GM19455 (cell line): ENCODE data around the gene ATP6V0A1.
"Not testable (repeated sequence)": the region's sequence is repeated elsewhere in the genome, so short reads cannot be mapped to it uniquely, and the experiment has no call there.

Experiments used
- ATAC-seq: cut with Tn5 transposase; IDR thresholded peaks from one replicate; pipeline ENCODE4 v1.9.1; 2021; ENCODE audit not compliant: unreplicated experiment

ATP6V0A1 gene

DNA sequence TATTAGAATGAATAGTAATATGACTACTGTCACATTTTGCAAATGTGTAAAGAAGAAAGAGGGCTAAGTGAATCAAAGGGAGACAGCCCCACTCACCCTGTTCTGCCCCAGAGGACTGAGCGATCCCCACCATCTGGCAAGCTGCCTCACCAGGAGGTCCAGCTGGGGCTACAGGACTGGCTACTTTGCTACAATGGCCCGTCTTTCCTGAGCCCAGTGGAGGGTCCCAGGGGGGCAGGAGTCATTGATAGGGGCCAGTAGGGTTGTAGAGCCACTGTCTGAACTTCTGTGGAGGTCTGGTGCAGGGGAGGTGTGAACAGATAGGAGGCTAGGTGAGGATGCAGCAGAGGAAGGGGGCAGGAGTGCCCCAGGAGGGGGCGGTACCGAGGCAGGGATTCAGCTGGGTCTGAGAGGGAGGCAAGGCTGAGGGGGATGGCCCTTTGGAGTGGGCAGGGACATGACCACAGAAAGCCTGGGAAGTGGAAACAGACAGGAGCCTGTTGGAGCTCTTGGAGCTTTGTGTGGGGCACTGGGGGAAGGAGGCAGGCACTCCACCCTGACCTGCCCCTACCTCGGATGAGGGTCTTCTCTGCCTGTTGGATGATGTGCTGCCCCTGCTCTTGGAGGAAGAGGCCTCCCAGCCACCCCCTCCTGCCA lies 97.4 kb downstream of the ATP6V0A1 start:
- not testable (repeated sequence) for ATAC-seq

DNA sequence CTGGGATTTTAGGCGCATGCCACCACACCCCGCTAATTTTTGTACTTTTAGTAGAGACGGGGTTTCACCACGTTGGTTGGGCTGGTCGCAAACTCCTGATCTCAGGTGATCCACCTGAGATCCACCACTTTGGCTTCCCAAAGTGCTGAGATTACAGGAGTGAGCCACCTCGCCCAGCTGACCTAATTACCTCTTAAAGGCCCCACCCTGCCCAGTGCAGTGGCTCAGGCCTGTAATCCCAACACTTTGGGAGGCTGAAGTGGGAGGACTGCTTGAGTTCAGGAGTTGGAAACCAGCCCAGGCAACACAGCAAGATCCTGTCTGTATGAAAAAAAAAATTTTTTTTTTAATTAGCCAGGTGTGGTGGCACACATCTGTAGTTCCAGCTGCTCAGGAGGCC lies 100.4 kb downstream of the ATP6V0A1 start:
- ATAC-seq = no peak

- ATAC-seq = no peak
These were observed 101.6 kb downstream of the ATP6V0A1 start for GRCh38 chr17:42560246-42560645.

GRCh38 chr17:42561897-42562387 lies 103.3 kb downstream of the ATP6V0A1 start, which contains the start of gene COASY:
Gene COASY (plus strand): TSS chr17:42562148. CDS start chr17:42562623, 475 bp downstream.
- ATAC-seq = peak; percentile 61

DNA sequence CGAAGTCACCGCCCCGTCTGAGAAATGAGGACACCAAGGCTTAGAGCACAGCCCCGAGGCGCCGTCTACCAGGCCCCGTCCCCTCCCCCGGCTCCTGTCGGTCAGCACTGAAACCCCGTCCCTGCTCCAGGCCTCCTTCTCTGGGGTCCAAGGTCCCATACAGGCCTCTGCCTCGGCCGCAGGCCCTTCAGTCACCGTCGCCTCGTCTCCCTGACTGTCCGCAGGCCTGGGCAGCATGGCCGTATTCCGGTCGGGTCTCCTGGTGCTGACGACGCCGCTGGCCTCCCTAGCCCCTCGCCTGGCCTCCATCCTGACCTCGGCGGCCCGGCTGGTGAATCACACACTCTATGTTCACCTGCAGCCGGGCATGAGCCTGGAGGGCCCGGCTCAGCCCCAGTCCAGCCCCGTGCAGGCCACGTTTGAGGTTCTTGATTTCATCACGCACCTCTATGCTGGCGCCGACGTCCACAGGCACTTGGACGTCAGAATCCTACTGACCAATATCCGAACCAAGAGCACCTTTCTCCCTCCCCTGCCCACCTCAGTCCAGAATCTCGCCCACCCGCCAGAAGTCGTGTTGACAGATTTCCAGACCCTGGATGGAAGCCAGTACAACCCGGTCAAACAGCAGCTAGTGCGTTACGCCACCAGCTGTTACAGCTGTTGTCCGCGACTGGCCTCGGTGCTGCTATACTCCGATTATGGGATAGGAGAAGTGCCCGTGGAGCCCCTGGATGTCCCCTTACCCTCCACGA lies 103.9 kb downstream of the ATP6V0A1 start:
- peak; percentile 4 for ATAC-seq

DNA sequence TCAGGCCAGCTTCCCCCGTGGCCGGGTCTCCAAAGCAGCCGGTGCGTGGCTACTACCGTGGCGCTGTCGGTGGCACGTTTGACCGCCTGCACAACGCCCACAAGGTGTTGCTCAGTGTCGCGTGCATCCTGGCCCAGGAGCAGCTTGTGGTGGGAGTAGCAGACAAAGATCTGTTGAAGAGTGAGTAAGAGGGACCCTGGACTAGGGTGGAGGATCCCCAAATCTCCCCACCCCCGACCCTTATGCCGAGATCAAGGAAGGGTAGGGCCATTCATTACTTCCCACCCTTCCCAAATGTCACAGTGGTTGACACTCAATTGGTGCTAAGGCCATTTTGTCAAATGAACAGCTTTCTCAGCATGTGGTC lies 104.4 kb downstream of the ATP6V0A1 start:
- no peak for ATAC-seq

DNA sequence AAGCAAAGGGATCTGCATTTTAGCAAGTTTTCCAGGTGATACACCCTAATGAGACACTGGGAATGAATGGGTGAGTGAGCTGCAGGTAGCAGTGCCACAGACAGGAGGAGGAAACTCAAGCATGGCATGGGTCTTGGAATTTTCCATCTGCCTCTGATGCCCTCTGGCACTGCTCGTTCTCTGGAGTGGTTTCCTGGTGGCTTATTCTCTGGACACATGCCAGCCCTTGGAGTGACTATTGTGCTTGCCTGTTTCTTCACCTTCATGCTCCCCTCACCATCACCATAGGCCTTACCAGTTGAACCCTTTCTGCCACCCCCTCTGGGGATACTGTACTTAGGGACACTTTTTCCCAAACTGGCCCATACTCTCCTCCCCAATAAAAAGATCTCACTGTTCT lies 104.9 kb downstream of the ATP6V0A1 start:
- no peak for ATAC-seq

DNA sequence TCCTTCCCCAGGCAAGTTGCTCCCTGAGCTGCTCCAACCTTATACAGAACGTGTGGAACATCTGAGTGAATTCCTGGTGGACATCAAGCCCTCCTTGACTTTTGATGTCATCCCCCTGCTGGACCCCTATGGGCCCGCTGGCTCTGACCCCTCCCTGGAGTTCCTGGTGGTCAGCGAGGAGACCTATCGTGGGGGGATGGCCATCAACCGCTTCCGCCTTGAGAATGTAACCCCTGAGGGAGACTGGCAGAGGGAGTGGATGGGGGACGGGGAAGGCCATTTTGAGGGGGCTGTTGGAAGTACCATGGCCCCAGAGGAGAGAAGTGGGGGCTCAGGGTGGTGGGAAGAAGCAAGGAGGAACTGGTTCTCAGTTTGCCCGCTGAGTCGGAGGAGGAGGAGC lies 105.3 kb downstream of the ATP6V0A1 start:
- ATAC-seq = no peak

DNA sequence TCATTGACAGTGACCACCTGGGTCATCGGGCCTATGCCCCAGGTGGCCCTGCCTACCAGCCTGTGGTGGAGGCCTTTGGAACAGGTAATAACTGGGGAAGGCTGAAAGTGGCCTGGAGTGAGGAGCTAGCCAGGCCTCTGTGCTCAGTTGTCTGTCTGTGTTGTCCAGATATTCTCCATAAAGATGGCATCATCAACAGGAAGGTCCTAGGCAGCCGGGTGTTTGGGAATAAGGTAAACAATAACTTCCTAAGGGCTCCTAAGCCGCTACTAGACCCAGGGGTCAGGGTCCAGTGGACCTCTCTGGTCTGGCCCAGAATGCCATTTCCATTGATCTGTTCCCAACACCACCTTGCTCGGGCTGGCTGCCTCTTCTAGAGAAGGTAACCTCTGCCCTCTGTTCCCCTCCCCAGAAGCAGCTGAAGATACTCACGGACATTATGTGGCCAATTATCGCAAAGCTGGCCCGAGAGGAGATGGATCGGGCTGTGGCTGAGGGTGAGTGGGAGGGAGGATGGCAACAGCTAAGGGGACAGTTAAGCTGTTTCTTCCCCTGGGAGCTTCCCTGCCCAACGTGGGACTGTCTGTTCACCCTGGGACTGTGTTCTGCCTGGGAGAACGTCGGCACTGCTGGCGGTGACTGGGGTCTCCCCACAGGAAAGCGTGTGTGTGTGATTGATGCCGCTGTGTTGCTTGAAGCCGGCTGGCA lies 106.3 kb downstream of the ATP6V0A1 start:
- ATAC-seq = no peak

- no peak for ATAC-seq
These were observed 107.0 kb downstream of the ATP6V0A1 start for GRCh38 chr17:42565523-42566214.

DNA sequence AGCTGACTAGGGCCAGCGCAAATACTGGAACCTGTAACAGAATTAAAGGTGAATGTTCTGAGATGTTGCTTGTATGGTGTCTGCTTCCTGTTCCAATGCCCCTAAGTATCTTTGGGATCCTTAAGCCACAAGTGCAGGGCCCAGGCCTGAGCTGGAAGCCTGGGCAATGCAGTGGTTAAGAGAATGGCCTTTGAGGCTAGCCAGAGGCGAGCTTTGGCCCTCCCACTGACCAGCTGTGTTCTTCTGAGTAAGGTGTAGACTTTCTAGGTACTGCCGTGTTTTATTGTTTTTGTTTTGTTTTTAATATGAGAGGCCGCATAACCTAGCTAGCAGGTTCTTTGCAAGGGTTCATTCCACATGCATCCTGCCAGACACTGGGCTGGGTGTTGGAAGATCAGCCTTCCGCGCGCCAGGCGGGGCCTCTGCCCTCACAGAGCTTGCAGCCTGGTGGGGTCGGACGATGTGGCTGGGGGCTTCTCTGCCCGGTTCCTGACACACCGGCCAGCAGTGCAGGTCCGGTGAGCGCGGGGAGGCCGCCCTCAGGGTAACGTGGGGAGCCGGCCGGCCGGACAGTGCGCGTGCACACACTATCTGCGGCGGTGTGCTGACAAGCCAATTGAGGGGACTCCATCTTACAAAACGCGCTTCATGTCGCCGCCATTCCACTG lies 107.7 kb downstream of the ATP6V0A1 start:
- ATAC-seq = no peak

DNA sequence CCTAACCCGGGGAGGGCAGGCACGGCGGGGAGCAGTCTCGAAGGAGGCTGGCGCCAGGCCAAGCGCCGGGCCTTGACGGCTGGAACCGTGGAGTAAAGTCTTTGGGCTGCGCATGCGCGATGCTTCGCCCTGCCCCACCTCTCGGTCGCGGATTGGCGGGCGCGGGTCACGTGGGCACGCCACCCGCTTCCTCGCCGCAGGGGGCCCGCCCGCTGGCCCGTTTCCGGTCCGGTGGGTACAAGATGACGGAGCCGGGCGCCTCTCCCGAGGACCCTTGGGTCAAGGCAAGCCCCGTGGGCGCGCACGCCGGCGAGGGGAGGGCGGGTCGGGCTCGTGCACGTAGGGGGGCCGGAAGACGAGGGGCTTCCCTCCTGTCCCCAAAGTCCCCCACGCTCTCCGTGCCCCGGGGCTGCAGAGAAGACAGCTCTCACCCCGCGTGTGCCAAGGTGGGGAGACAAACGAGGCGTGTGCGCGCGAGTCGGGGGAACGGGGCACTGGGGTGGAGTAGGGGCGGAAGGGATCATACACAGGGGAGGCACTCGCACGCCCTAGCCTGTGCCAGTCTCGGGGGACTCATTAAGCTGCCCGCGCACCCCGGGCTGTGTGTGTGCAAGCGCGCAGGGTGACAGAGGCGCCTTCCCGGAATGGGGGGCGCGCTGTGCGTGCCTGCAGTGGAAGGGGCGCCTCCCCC lies 108.3 kb downstream of the ATP6V0A1 start, which contains the start of gene MLX:
TSS of gene MLX (plus strand) at position 218 of the 691 bp plus-strand sequence. CDS start at position 243, 25 bp downstream.
- ATAC-seq = peak; percentile 42

- no peak for ATAC-seq
These were observed 109.8 kb downstream of the ATP6V0A1 start for GRCh38 chr17:42568341-42569111.

- no peak for ATAC-seq
These were observed 113.0 kb downstream of the ATP6V0A1 start for GRCh38 chr17:42571435-42572225.
